Endothelial cell (in vitro differentiated cells): ENCODE data around the gene KRTAP5-11. TPM values are rescaled to one million over a fixed set of nuclear protein-coding genes. Genes with fewer than 3 reads are reported as not detected.
"Not testable (repeated sequence)": the region's sequence is repeated elsewhere in the genome, so short reads cannot be mapped to it uniquely, and the experiment has no call there.

Experiments
- DNase-seq: peaks from one replicate; pipeline ENCODE4 v3.0.0; 2021; ENCODE audit warnings: low spot score
- H3K27ac Mint-ChIP-seq: one replicate; pipeline ENCODE4 v1.8.0; 2021; ENCODE audit warnings: mixed read lengths, inconsistent platforms; ENCODE audit not compliant: unreplicated experiment
- H3K27me3 Mint-ChIP-seq: one replicate; pipeline ENCODE4 v1.8.0; 2021; ENCODE audit warnings: mild to moderate bottlenecking, moderate library complexity, mixed read lengths, inconsistent platforms; ENCODE audit not compliant: unreplicated experiment
- H3K36me3 Mint-ChIP-seq: one replicate; pipeline ENCODE4 v1.8.0; 2021; ENCODE audit warnings: mild to moderate bottlenecking, low read depth, mixed read lengths, inconsistent platforms; ENCODE audit not compliant: unreplicated experiment
- H3K4me1 Mint-ChIP-seq: one replicate; pipeline ENCODE4 v1.8.0; 2021; ENCODE audit warnings: mild to moderate bottlenecking, mixed read lengths, inconsistent platforms; ENCODE audit not compliant: unreplicated experiment
- H3K4me3 Mint-ChIP-seq: one replicate; pipeline ENCODE4 v1.8.0; 2021; ENCODE audit warnings: mild to moderate bottlenecking, mixed read lengths, inconsistent platforms; ENCODE audit not compliant: unreplicated experiment
- H3K9me3 Mint-ChIP-seq: one replicate; pipeline ENCODE4 v1.8.0; 2021; ENCODE audit warnings: mixed read lengths, inconsistent platforms; ENCODE audit not compliant: unreplicated experiment
- CTCF ChIP-seq: fragments of 200-600 bp; sonication (generic); IDR thresholded peaks from one replicate; pipeline ENCODE4 v1.5.0; 2021; ENCODE audit warnings: antibody characterized with exemption; ENCODE audit not compliant: unreplicated experiment
- total RNA-seq: library from RNA; stranded (reverse); fragmentation: NEBNext Ultra II Directional; extraction: Animal tissue kit (Norgen Biotek cat#: 25700); gene quantifications from one replicate; pipeline ENCODE4 v1.2.1, GENCODE V29; 2021; ENCODE audit not compliant: unreplicated experiment

KRTAP5-11 gene
- total RNA-seq, 1 donor from 2014 or later = not detected

GRCh38 chr11:71544525-71545214, 38.0 kb downstream of the KRTAP5-11 start:
- Mint-ChIP-seq H3K9me3 (peaks cover 6% of the 10 kb centered on the region), H3K36me3 (peaks cover 4% of the 10 kb centered on the region), H3K4me1 (peaks cover 50% of the 10 kb centered on the region), H3K4me3 (no peak overlapping the region), H3K27ac (peak overlapping the region; percentile 34), H3K27me3 (peaks cover 12% of the 10 kb centered on the region)
- no peak for DNase-seq
- no peak for TF ChIP-seq CTCF

GRCh38 chr11:71543866-71544265, 38.8 kb downstream of the KRTAP5-11 start:
- H3K27me3 Mint-ChIP-seq = peaks cover 12% of the 10 kb centered on the region
- no peak for TF ChIP-seq CTCF
- peaks cover 42% of the 10 kb centered on the region for H3K4me1 Mint-ChIP-seq
- H3K36me3 Mint-ChIP-seq = peaks cover 4% of the 10 kb centered on the region
- no peak overlapping the region for H3K4me3 Mint-ChIP-seq
- peaks cover 6% of the 10 kb centered on the region for H3K9me3 Mint-ChIP-seq
- DNase-seq = no peak
- H3K27ac Mint-ChIP-seq = no peak overlapping the region

GRCh38 chr11:71542879-71543777, 39.5 kb downstream of the KRTAP5-11 start:
- no peak overlapping the region for H3K4me3 Mint-ChIP-seq
- no peak for TF ChIP-seq CTCF
- no peak for DNase-seq
- peaks cover 6% of the 10 kb centered on the region for H3K9me3 Mint-ChIP-seq
- H3K27ac Mint-ChIP-seq = no peak overlapping the region
- H3K27me3 Mint-ChIP-seq = peaks cover 12% of the 10 kb centered on the region
- H3K36me3 Mint-ChIP-seq = peaks cover 4% of the 10 kb centered on the region
- H3K4me1 Mint-ChIP-seq = peaks cover 34% of the 10 kb centered on the region

- TF ChIP-seq CTCF = no peak
- Mint-ChIP-seq H3K4me1 (peaks cover 28% of the 10 kb centered on the region), H3K36me3 (peaks cover 4% of the 10 kb centered on the region), H3K9me3 (peaks cover 6% of the 10 kb centered on the region), H3K27me3 (peaks cover 9% of the 10 kb centered on the region), H3K4me3 (no peak overlapping the region), H3K27ac (no peak overlapping the region)
- no peak for DNase-seq
These were observed 40.3 kb downstream of the KRTAP5-11 start for GRCh38 chr11:71542382-71542781.

- DNase-seq, H3K36me3 Mint-ChIP-seq, H3K27ac Mint-ChIP-seq, H3K27me3 Mint-ChIP-seq, H3K9me3 Mint-ChIP-seq, H3K4me3 Mint-ChIP-seq: not testable (repeated sequence)
- peaks cover 17% of the 10 kb centered on the region for H3K4me1 Mint-ChIP-seq
These were observed 42.0 kb downstream of the KRTAP5-11 start for GRCh38 chr11:71540521-71541304.

- not testable (repeated sequence) for DNase-seq
These were observed 42.7 kb downstream of the KRTAP5-11 start for GRCh38 chr11:71539971-71540370.

More at GRCh38 chr11:71539971-71540370, 42.7 kb downstream of the KRTAP5-11 start:
- not testable (repeated sequence) for H3K36me3 Mint-ChIP-seq, H3K4me3 Mint-ChIP-seq, H3K27me3 Mint-ChIP-seq, H3K9me3 Mint-ChIP-seq, H3K27ac Mint-ChIP-seq
- peaks cover 14% of the 10 kb centered on the region for H3K4me1 Mint-ChIP-seq
